ENCODE measurements around the gene TCAF2.
"Not testable (repeated sequence)": the region's sequence is repeated elsewhere in the genome, so short reads cannot be mapped to it uniquely, and the experiment has no call there.

GRCh38 chr7:143620058-143620457 is 716 bp upstream of the TCAF2 start:
- TF ChIP-seq CTCF (IDR thresholded peaks at IDR 0.05; ENCODE audit: insufficient read depth, low read length, poor library complexity, severe bottlenecking); EZH2phosphoT487 (conservative IDR thresholded peaks at IDR 0.05; ENCODE audit: low read length): not testable (repeated sequence)
